ENCODE results near the gene DCAF11.

DNA sequence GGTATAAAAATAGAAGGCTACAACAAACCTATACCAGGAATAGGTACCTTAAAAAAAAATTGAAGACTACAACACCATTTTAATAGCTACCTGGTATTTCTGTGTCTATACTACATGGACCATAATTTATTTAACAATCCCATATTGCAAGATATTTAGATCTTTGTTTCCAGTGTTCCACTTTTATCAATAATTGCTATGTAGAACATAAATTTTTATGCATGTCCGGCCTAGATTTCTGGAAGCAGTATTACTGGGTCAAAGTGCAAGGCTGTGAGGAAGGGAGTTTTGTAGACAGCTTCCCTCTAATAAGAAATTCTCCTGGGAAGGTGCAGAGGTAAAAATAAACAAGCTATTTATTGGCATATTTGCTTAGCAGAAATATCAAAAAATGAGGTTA lies 4.1 kb upstream of the DCAF11 start:
- TF ChIP-seq, protein P1, sequence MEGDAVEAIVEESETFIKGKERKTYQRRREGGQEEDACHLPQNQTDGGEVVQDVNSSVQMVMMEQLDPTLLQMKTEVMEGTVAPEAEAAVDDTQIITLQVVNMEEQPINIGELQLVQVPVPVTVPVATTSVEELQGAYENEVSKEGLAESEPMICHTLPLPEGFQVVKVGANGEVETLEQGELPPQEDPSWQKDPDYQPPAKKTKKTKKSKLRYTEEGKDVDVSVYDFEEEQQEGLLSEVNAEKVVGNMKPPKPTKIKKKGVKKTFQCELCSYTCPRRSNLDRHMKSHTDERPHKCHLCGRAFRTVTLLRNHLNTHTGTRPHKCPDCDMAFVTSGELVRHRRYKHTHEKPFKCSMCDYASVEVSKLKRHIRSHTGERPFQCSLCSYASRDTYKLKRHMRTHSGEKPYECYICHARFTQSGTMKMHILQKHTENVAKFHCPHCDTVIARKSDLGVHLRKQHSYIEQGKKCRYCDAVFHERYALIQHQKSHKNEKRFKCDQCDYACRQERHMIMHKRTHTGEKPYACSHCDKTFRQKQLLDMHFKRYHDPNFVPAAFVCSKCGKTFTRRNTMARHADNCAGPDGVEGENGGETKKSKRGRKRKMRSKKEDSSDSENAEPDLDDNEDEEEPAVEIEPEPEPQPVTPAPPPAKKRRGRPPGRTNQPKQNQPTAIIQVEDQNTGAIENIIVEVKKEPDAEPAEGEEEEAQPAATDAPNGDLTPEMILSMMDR (conservative IDR thresholded peaks at IDR 0.05), result no peak
- TF ChIP-seq ZFX (IDR thresholded peaks at IDR 0.05), result no peak
